Sigmoid colon (tissue), 7 donors: ENCODE data around the gene PRDM10. TPM values are rescaled to one million over a fixed set of nuclear protein-coding genes. Genes with fewer than 3 reads are reported as not detected.

Source experiments
- DNase-seq: peaks from one replicate; pipeline ENCODE4 v3.0.0-alpha.2; 2019
- H3K27ac ChIP-seq, 4 donors: fragments of 200-600 bp; sonication (generic); one replicate each; pipeline ENCODE4 v1.5.1; 2016 to 2019; ENCODE audit warnings: mild to moderate bottlenecking in 1 of 4
- H3K27me3 ChIP-seq, 3 donors: fragments of 200-600 bp; sonication (generic); one replicate each; pipeline ENCODE4 v1.5.1; 2019; ENCODE audit warnings: mild to moderate bottlenecking in 1 of 3
- H3K36me3 ChIP-seq, 4 donors: fragments of 200-600 bp; sonication (generic); one replicate each; pipeline ENCODE4 v1.5.1; 2016 to 2019
- H3K4me1 ChIP-seq, 4 donors: fragments of 200-600 bp; sonication (generic); one replicate each; pipeline ENCODE4 v1.5.1; 2017 to 2019
- H3K4me3 ChIP-seq, 4 donors: fragments of 200-600 bp; sonication (generic); one replicate each; pipeline ENCODE4 v1.5.1; 2017 to 2019; ENCODE audit warnings: mild to moderate bottlenecking in 2 of 4, moderate library complexity in 1 of 4
- H3K9me3 ChIP-seq, 4 donors: fragments of 200-600 bp in 3 of 4; sonication (generic) in 3 of 4; one replicate each; pipeline versions ENCODE4 v1.5.1 to v1.6.1; 2013 to 2019
- EP300 ChIP-seq, 4 donors: sonication (generic); formaldehyde crosslinking; IDR thresholded peaks; one replicate each; pipeline ENCODE4 v1.6.1; 2017; ENCODE audit warnings: antibody characterized with exemption in 4 of 4
- POLR2A ChIP-seq, 2 donors: fragments of 450-650 bp; IDR thresholded peaks; one replicate each; pipeline ENCODE4 v1.6.1; 2016; ENCODE audit warnings: antibody characterized with exemption in 2 of 2, mild to moderate bottlenecking in 2 of 2, moderate library complexity in 2 of 2
- POLR2AphosphoS5 ChIP-seq, 4 donors: sonication (generic); formaldehyde crosslinking; IDR thresholded peaks; one replicate each; pipeline ENCODE4 v1.6.1; 2017; ENCODE audit warnings: antibody characterized with exemption in 4 of 4
- WGBS, 2 donors: extraction: QIAGEN DNeasy Blood & Tissue Kit; methylation state at CpG; one replicate each; pipeline ENCODE4 v1.1.7; 2013; 5-methylcytosine and 5-hydroxymethylcytosine counted together
- intact Hi-C: fragments of 100-400 bp; cut with DNase I; formaldehyde crosslinking; loops from one replicate; pipeline ENCODE4 v1.15.1; 2023
- polyA plus RNA-seq, 3 donors: library from polyadenylated mRNA; stranded (reverse); fragments of 200-250 nt; gene quantifications; one replicate each; pipeline ENCODE4 v1.2.3, GENCODE V29; 2013
- total RNA-seq, 4 donors: library from RNA; depleted of rRNA; stranded (reverse); fragments of >200 nt; gene quantifications; one replicate each; pipeline ENCODE4 v1.1.0, GENCODE V29; 2016
- TF ChIP-seq, protein P1 (sequence below), 4 experiments: fragments of 450-650 bp in 3 of 4; fragments of 200-600 bp in 1 of 4; IDR thresholded peaks; one replicate each; pipeline ENCODE4 v1.5.1; 2016 to 2019; ENCODE audit warnings: antibody characterized with exemption in 4 of 4, mild to moderate bottlenecking in 3 of 4, moderate library complexity in 2 of 4
- donor health status: healthy with polysubstance abuse.
- donor health status: Bipolar disorder and iron deficiency.
- donor health status: healthy.

The PRDM10 gene, protein sequence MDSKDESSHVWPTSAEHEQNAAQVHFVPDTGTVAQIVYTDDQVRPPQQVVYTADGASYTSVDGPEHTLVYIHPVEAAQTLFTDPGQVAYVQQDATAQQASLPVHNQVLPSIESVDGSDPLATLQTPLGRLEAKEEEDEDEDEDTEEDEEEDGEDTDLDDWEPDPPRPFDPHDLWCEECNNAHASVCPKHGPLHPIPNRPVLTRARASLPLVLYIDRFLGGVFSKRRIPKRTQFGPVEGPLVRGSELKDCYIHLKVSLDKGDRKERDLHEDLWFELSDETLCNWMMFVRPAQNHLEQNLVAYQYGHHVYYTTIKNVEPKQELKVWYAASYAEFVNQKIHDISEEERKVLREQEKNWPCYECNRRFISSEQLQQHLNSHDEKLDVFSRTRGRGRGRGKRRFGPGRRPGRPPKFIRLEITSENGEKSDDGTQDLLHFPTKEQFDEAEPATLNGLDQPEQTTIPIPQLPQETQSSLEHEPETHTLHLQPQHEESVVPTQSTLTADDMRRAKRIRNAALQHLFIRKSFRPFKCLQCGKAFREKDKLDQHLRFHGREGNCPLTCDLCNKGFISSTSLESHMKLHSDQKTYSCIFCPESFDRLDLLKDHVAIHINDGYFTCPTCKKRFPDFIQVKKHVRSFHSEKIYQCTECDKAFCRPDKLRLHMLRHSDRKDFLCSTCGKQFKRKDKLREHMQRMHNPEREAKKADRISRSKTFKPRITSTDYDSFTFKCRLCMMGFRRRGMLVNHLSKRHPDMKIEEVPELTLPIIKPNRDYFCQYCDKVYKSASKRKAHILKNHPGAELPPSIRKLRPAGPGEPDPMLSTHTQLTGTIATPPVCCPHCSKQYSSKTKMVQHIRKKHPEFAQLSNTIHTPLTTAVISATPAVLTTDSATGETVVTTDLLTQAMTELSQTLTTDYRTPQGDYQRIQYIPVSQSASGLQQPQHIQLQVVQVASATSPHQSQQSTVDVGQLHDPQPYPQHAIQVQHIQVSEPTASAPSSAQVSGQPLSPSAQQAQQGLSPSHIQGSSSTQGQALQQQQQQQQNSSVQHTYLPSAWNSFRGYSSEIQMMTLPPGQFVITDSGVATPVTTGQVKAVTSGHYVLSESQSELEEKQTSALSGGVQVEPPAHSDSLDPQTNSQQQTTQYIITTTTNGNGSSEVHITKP
- 10 to 100 TPM in 1 of 4 donors, 1 to 10 TPM in 3; 6.3 to 11.9 (median 6.7) TPM for total RNA-seq
- polyA plus RNA-seq: 1 to 10 TPM; 1.8 to 3.7 (median 3.2) TPM

DNA sequence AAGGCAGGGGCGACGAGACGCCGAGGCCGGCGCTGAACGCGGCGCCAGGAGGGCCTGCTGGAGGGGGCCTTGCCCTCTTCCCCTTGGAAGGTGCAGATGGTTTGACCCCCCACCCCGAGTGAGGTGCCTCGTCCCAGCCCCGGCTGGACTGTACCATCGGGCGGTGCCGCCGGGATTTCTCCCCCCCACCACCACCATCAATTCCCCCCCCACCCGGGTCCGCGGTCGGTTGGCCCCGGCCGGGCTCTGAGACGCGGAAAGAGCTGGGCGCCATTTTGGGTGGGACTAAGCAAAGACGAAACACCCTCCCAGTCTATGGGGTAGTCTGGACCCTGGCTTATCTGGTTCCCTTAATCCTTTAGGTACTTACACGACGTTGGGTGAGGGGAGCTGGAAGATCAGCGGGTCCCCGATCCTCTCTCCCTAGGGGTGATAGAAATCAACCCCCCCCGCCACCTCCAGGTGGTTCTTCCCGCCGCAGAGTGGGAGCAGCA, at the start of gene PRDM10:
Gene PRDM10 (minus strand): TSS at position 484 of the 494 bp plus-strand sequence. CDS start 41,871 bp downstream, outside the sequence.
- intact Hi-C loops: loop anchor here (5.0 to 10.0 kb wide), 5 partner anchors 80 to 892 kb away; partner anchors contain the start of genes NFRKB and ZBTB44
- H3K9me3 ChIP-seq: no peaks in the 10 kb centered on the region
- peak; percentile 96 for DNase-seq
- H3K36me3 ChIP-seq: no peaks in the 10 kb centered on the region
- WGBS, 2 donors: 0 to 1% methylated on average over 33 of the region's 33 CpGs
- H3K27me3 ChIP-seq: no peaks in the 10 kb centered on the region
- peak within 1 kb of the TSS; percentile 97 to 99 (median 98) for H3K27ac ChIP-seq
- TF ChIP-seq POLR2AphosphoS5 (IDR thresholded peaks at IDR 0.05): peak; percentile 7 to 69 (median 60)
- no peak for TF ChIP-seq EP300 (IDR thresholded peaks at IDR 0.05)
- TF ChIP-seq, protein P1, sequence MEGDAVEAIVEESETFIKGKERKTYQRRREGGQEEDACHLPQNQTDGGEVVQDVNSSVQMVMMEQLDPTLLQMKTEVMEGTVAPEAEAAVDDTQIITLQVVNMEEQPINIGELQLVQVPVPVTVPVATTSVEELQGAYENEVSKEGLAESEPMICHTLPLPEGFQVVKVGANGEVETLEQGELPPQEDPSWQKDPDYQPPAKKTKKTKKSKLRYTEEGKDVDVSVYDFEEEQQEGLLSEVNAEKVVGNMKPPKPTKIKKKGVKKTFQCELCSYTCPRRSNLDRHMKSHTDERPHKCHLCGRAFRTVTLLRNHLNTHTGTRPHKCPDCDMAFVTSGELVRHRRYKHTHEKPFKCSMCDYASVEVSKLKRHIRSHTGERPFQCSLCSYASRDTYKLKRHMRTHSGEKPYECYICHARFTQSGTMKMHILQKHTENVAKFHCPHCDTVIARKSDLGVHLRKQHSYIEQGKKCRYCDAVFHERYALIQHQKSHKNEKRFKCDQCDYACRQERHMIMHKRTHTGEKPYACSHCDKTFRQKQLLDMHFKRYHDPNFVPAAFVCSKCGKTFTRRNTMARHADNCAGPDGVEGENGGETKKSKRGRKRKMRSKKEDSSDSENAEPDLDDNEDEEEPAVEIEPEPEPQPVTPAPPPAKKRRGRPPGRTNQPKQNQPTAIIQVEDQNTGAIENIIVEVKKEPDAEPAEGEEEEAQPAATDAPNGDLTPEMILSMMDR (IDR thresholded peaks at IDR 0.05): no peak
- no peak for TF ChIP-seq POLR2A (IDR thresholded peaks at IDR 0.05)
- H3K4me3 ChIP-seq: peak within 1 kb of the TSS; percentile 55 to 96 (median 92)
- H3K4me1 ChIP-seq: peaks cover 0 to 28% (median 22%) of the 10 kb centered on the region in 4 donors

DNA sequence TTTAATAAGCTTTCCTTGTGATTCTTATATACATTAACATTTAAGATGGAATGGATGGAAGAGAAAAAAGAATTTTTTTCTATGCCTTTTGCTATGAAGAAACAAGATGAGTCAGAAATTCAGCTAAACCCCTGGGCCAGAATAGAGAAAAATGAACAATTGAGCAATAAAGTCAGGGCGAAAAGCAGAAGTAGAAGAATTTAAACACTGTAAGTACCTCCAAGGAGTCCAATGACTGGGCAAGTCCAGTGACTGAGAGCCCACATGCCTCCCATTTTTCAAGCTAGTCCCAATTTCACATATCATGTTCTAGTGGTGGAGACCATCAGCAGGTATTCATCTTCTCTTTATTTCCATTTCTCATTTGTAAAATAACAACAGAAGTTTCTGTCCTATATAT, 48.4 kb upstream of the PRDM10 start:
- intact Hi-C loops: no loop called here
- Histone ChIP-seq H3K9me3 (no peaks in the 10 kb centered on the region), H3K36me3 (no peaks in the 10 kb centered on the region), H3K27ac (peak overlapping the region in 1 of 4 donors; percentile 57), H3K4me3 (no peak overlapping the region), H3K27me3 (no peaks in the 10 kb centered on the region), H3K4me1 (peaks cover 0 to 23% (median 10%) of the 10 kb centered on the region in 4 donors)
- WGBS, 2 donors: 76 to 84% methylated on average over 1 of the region's 1 CpG
- no peak for DNase-seq
- TF ChIP-seq, protein P1 (IDR thresholded peaks at IDR 0.05): no peak
- no peak for TF ChIP-seq POLR2A (IDR thresholded peaks at IDR 0.05)

DNA sequence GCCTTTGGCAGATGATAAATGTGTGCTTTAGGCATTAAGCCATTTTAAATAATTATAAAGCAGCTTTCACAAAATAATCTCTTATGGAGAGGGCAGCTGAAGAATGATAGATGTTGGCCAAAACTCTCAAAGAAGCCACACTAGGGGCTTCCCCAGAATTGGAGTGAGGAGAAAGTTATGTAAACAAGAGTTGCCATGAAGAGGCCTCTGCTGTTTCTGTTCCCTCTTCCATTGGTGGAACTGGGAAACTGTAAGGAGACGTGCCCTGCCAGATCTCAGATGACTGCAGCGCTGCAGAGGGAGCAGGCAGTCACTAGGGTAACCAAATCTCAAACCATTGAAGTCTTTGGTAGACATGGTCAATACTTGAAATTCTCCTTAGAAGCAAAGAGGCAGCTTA, 47.6 kb upstream of the PRDM10 start:
- TF ChIP-seq POLR2A (IDR thresholded peaks at IDR 0.05): no peak
- TF ChIP-seq, protein P1 (IDR thresholded peaks at IDR 0.05): no peak
- TF ChIP-seq EP300 (IDR thresholded peaks at IDR 0.05): no peak
- no peak for TF ChIP-seq POLR2AphosphoS5 (IDR thresholded peaks at IDR 0.05)
- H3K4me3 ChIP-seq: no peak overlapping the region
- intact Hi-C loops: no loop called here
- no peaks in the 10 kb centered on the region for H3K27me3 ChIP-seq
- H3K36me3 ChIP-seq: no peaks in the 10 kb centered on the region
- H3K27ac ChIP-seq: peak overlapping the region in 3 of 4 donors; percentile 2 to 57 (median 32)
- H3K4me1 ChIP-seq: peaks cover 0 to 15% (median 10%) of the 10 kb centered on the region in 4 donors
- H3K9me3 ChIP-seq: no peaks in the 10 kb centered on the region
- 68 to 76% methylated on average over 2 of the region's 2 CpGs for WGBS, 2 donors
- no peak for DNase-seq

DNA sequence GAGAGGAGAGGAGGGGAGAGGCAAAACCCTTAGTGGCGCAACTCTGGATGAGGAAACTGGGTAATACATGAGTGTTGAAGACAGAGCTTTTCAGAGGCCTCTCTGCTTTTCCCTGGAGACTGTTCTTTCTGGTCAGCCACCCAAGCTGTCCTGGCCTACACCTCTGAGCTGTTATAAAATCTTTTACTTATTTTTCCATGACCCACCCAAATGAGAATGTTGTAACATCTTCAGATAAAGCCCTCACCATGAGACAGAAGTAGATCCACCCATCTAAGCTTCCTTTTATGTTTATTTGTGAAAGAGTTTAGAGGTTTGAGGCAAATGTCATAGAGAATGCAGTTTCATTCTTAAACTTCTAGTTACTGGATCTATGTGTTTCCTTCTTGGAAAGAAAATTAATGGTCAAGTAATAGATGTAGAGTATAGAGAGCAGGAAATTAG, 46.7 kb upstream of the PRDM10 start:
- 92 to 93% methylated on average over 1 of the region's 1 CpG for WGBS, 2 donors
- TF ChIP-seq, protein P1 (IDR thresholded peaks at IDR 0.05): no peak
- TF ChIP-seq EP300 (IDR thresholded peaks at IDR 0.05): no peak
- TF ChIP-seq POLR2AphosphoS5 (IDR thresholded peaks at IDR 0.05): no peak
- TF ChIP-seq POLR2A (IDR thresholded peaks at IDR 0.05): no peak
- Histone ChIP-seq H3K4me3 (no peak overlapping the region), H3K27me3 (no peaks in the 10 kb centered on the region), H3K27ac (peak overlapping the region in 3 of 4 donors; percentile 2 to 57 (median 32)), H3K4me1 (peaks cover 0 to 15% (median 10%) of the 10 kb centered on the region in 4 donors), H3K36me3 (no peaks in the 10 kb centered on the region), H3K9me3 (no peaks in the 10 kb centered on the region)
- DNase-seq: no peak
- intact Hi-C loops: no loop called here
